ENCODE results near the gene DDX23. TPM values are rescaled to one million over a fixed set of nuclear protein-coding genes. Genes with fewer than 3 reads are reported as not detected.

The DDX23 gene
- 10 to 100 TPM; 31.3 to 88.1 (median 82.2) TPM for total RNA-seq
- 10 to 100 TPM; 30.3 to 41.7 (median 34.2) TPM for polyA plus RNA-seq
- long read RNA-seq, donor 1, result 0 reads
- long read RNA-seq, donor 2, transcript DDX23-201 (17 exons, 3,248 nt), result major isoform, 6 of 6 reads
- long read RNA-seq, donor 2, partial matches to known transcripts, result 0 of 6 reads
- long read RNA-seq, donor 2, other reads (novel, unspliced or antisense), result 0 of 6 reads
- long read RNA-seq, donor 3, partial matches to known transcripts, result 0 of 1 reads
- long read RNA-seq, donor 3, other reads (novel, unspliced or antisense), result 0 of 1 reads
- long read RNA-seq, donor 4, result 0 reads
- long read RNA-seq, donor 5, transcript DDX23-201 (17 exons, 3,248 nt), result major isoform, 9 of 23 reads
- long read RNA-seq, donor 5, partial matches to known transcripts, result 14 of 23 reads
- long read RNA-seq, donor 5, other reads (novel, unspliced or antisense), result 0 of 23 reads
- long read RNA-seq, donor 6, transcript DDX23-201 (17 exons, 3,248 nt), result major isoform, 9 of 14 reads
- long read RNA-seq, donor 6, partial matches to known transcripts, result 5 of 14 reads
- long read RNA-seq, donor 6, other reads (novel, unspliced or antisense), result 0 of 14 reads
- long read RNA-seq, donor 7, partial matches to known transcripts, result 5 of 8 reads
- long read RNA-seq, donor 7, other reads (novel, unspliced or antisense), result 0 of 8 reads
- long read RNA-seq, donor 8, partial matches to known transcripts, result 5 of 5 reads
- long read RNA-seq, donor 8, other reads (novel, unspliced or antisense), result 0 of 5 reads
- long read RNA-seq, donor 9, result 0 reads
- long read RNA-seq, donor 10, partial matches to known transcripts, result 0 of 4 reads
- long read RNA-seq, donor 10, other reads (novel, unspliced or antisense), result 0 of 4 reads

GRCh38 chr12:48851883-48852733 lies at the start of gene DDX23:
DDX23 (minus strand) TSS chr12:48852163; CDS start chr12:48845782, 6,381 bp downstream.
- peaks cover 18 to 51% (median 38%) of the 10 kb centered on the region in 4 donors for H3K4me1 ChIP-seq
- peak within 1 kb of the TSS; percentile 76 to 94 (median 91) for H3K27ac ChIP-seq
- peak; percentile 94 to 99 for DNase-seq
- no peaks in the 10 kb centered on the region for H3K27me3 ChIP-seq
- no peaks in the 10 kb centered on the region for H3K9me3 ChIP-seq
- TF ChIP-seq POLR2AphosphoS5 (IDR thresholded peaks at IDR 0.05) (peak; percentile 62 to 92 (median 65)), POLR2A (IDR thresholded peaks at IDR 0.05) (no peak), EP300 (IDR thresholded peaks at IDR 0.05) (peak; percentile 78), CTCF (IDR thresholded peaks at IDR 0.05) (peak in 1 of 7 experiments; percentile 25)
- H3K4me3 ChIP-seq, result peak within 1 kb of the TSS; percentile 64 to 98 (median 96)
- intact Hi-C loops (cut with DNase I; ENCODE audit: low total_unique reads), result no loop called here
- peaks cover 0 to 27% (median 17%) of the 10 kb centered on the region in 4 donors for H3K36me3 ChIP-seq
- 0 to 1% (median 0%) methylated on average over 36 to 53 of the region's 53 CpGs for WGBS, 5 donors

GRCh38 chr12:48901278-48901677 lies 49.3 kb upstream of the DDX23 start:
- intact Hi-C loops (cut with DNase I; ENCODE audit: low total_unique reads), result no loop called here
- Histone ChIP-seq H3K27ac (no peak overlapping the region), H3K36me3 (no peaks in the 10 kb centered on the region), H3K9me3 (no peaks in the 10 kb centered on the region), H3K27me3 (peaks cover 0 to 5% (median 0%) of the 10 kb centered on the region in 3 donors), H3K4me1 (peaks cover 0 to 15% (median 10%) of the 10 kb centered on the region in 4 donors), H3K4me3 (no peak overlapping the region)
- no peak for DNase-seq
- no peak for TF ChIP-seq POLR2AphosphoS5 (IDR thresholded peaks at IDR 0.05)
- no peak for TF ChIP-seq POLR2A (IDR thresholded peaks at IDR 0.05)
- no peak for TF ChIP-seq CTCF (IDR thresholded peaks at IDR 0.05)
- no peak for TF ChIP-seq EP300 (IDR thresholded peaks at IDR 0.05)
- 56 to 89% (median 86%) methylated on average over 2 of the region's 2 CpGs for WGBS, 5 donors

GRCh38 chr12:48899651-48900050 lies 47.7 kb upstream of the DDX23 start:
- H3K4me1 ChIP-seq, result peaks cover 0 to 14% (median 10%) of the 10 kb centered on the region in 4 donors
- 70 to 83% (median 77%) methylated on average over 2 of the region's 2 CpGs for WGBS, 5 donors

More at GRCh38 chr12:48899651-48900050, 47.7 kb upstream of the DDX23 start:
- no peak for DNase-seq
- peaks cover 0 to 5% (median 0%) of the 10 kb centered on the region in 3 donors for H3K27me3 ChIP-seq
- intact Hi-C loops (cut with DNase I; ENCODE audit: low total_unique reads), result no loop called here
- H3K36me3 ChIP-seq, result no peaks in the 10 kb centered on the region
- no peak overlapping the region for H3K4me3 ChIP-seq
- H3K9me3 ChIP-seq, result no peaks in the 10 kb centered on the region
- no peak for TF ChIP-seq POLR2A (IDR thresholded peaks at IDR 0.05)
- no peak for TF ChIP-seq CTCF (IDR thresholded peaks at IDR 0.05)
- TF ChIP-seq POLR2AphosphoS5 (IDR thresholded peaks at IDR 0.05), result no peak
- no peak for TF ChIP-seq EP300 (IDR thresholded peaks at IDR 0.05)
- no peak overlapping the region for H3K27ac ChIP-seq
